ENCODE results near the gene IL4R. TPM values are rescaled to one million over a fixed set of nuclear protein-coding genes. Genes with fewer than 3 reads are reported as not detected.
"Not testable (repeated sequence)": the region's sequence is repeated elsewhere in the genome, so short reads cannot be mapped to it uniquely, and the experiment has no call there.

Gene IL4R
- total and polyA plus RNA-seq, 12 donors: 5.0 to 28.9 (median 9.9) TPM

GRCh38 chr16:27287887-27288286 is 25.9 kb upstream of the IL4R start:
- H3K27ac ChIP-seq: peak overlapping the region in 2 of 10 donors; percentile 34 to 87
- H3K27me3 ChIP-seq: no peaks in the 10 kb centered on the region
- intact Hi-C loops (cut with DNase I): loop anchor here in 1 of 10 donors (10.0 kb wide), 1 partner anchor 53 kb away; no protein-coding TSS in a partner anchor
- H3K4me3 ChIP-seq: no peak overlapping the region
- no peaks in the 10 kb centered on the region for H3K36me3 ChIP-seq
- TF ChIP-seq CTCF (IDR thresholded peaks at IDR 0.05): no peak
- H3K9me3 ChIP-seq: no peaks in the 10 kb centered on the region
- H3K4me1 ChIP-seq: peaks cover 3 to 31% (median 13%) of the 10 kb centered on the region in 9 donors
- DNase-seq (no peak), ATAC-seq (no peak)
- WGBS, 2 donors: 91% methylated on average over 11 of the region's 11 CpGs

GRCh38 chr16:27288313-27288712 is 25.5 kb upstream of the IL4R start:
- H3K27me3 ChIP-seq, ATAC-seq, H3K36me3 ChIP-seq, H3K4me3 ChIP-seq, H3K9me3 ChIP-seq, DNase-seq: not testable (repeated sequence)
- intact Hi-C loops (cut with DNase I): loop anchor here in 1 of 10 donors (10.0 kb wide), 1 partner anchor 54 kb away; no protein-coding TSS in a partner anchor
- H3K4me1 ChIP-seq: peaks cover 3 to 31% (median 13%) of the 10 kb centered on the region in 9 donors
- peak overlapping the region in 1 of 10 donors; percentile 87 for H3K27ac ChIP-seq
- 89 to 99% methylated on average over 6 of the region's 6 CpGs for WGBS, 2 donors

GRCh38 chr16:27289669-27290068 is 24.1 kb upstream of the IL4R start:
- no peak for TF ChIP-seq CTCF (IDR thresholded peaks at IDR 0.05)
- no peaks in the 10 kb centered on the region for H3K9me3 ChIP-seq
- no peak for DNase-seq
- H3K27me3 ChIP-seq: no peaks in the 10 kb centered on the region
- H3K4me1 ChIP-seq: peaks cover 3 to 31% (median 13%) of the 10 kb centered on the region in 9 donors
- 82 to 83% methylated on average over 6 of the region's 6 CpGs for WGBS, 2 donors
- ATAC-seq: no peak
- H3K27ac ChIP-seq: peak overlapping the region in 1 of 10 donors; percentile 21
- intact Hi-C loops (cut with DNase I): loop anchor here in 1 of 10 donors (10.0 kb wide), 1 partner anchor 55 kb away; no protein-coding TSS in a partner anchor
- H3K36me3 ChIP-seq: no peaks in the 10 kb centered on the region
- no peak overlapping the region for H3K4me3 ChIP-seq

GRCh38 chr16:27290562-27290961 is 23.2 kb upstream of the IL4R start:
- Histone ChIP-seq H3K36me3 (no peaks in the 10 kb centered on the region), H3K4me1 (peaks cover 3 to 27% (median 13%) of the 10 kb centered on the region in 9 donors), H3K9me3 (no peaks in the 10 kb centered on the region), H3K4me3 (no peak overlapping the region), H3K27ac (no peak overlapping the region), H3K27me3 (no peaks in the 10 kb centered on the region)
- no peak for TF ChIP-seq CTCF (IDR thresholded peaks at IDR 0.05)
- intact Hi-C loops (cut with DNase I): no loop called here
- DNase-seq (no peak), ATAC-seq (no peak)

GRCh38 chr16:27291106-27291505 is 22.7 kb upstream of the IL4R start:
- no peak for TF ChIP-seq CTCF (IDR thresholded peaks at IDR 0.05)
- Histone ChIP-seq H3K36me3 (no peaks in the 10 kb centered on the region), H3K4me1 (peaks cover 1 to 22% (median 10%) of the 10 kb centered on the region in 9 donors), H3K4me3 (no peak overlapping the region), H3K27ac (no peak overlapping the region), H3K9me3 (no peaks in the 10 kb centered on the region), H3K27me3 (no peaks in the 10 kb centered on the region)
- ATAC-seq (no peak), DNase-seq (no peak)
- WGBS, 2 donors: 72 to 83% methylated on average over 5 of the region's 5 CpGs
- intact Hi-C loops (cut with DNase I): no loop called here
